Nephron progenitor cell (in vitro differentiated cells): Measurements from ENCODE around the gene ADIPOR2.
A peak's percentile ranks its signal among the peaks of the same experiment; 100 is the strongest.

Experiments
- DNase-seq: peaks from one replicate; pipeline ENCODE4 v3.0.0; 2021
- H3K27ac Mint-ChIP-seq: 2 replicates; pipeline ENCODE4 v1.8.0; 2021; ENCODE audit warnings: mild to moderate bottlenecking, moderate library complexity, mixed read lengths
- H3K27me3 Mint-ChIP-seq: 2 replicates; pipeline ENCODE4 v1.8.0; 2021; ENCODE audit warnings: mild to moderate bottlenecking, low read depth, mixed read lengths; ENCODE audit not compliant: poor library complexity
- H3K36me3 Mint-ChIP-seq: 2 replicates; pipeline ENCODE4 v1.8.0; 2021; ENCODE audit warnings: low read depth, mixed read lengths
- H3K4me1 Mint-ChIP-seq: 2 replicates; pipeline ENCODE4 v1.8.0; 2021; ENCODE audit warnings: mixed read lengths
- H3K4me3 Mint-ChIP-seq: 2 replicates; pipeline ENCODE4 v1.8.0; 2021; ENCODE audit warnings: mild to moderate bottlenecking, moderate library complexity, mixed read lengths
- H3K9me3 Mint-ChIP-seq: 2 replicates; pipeline ENCODE4 v1.8.0; 2021; ENCODE audit warnings: mild to moderate bottlenecking, moderate library complexity, mixed read lengths
- TF ChIP-seq, protein P1 (sequence below): fragments of 200-600 bp; sonication (generic); IDR thresholded peaks from 2 replicates; pipeline ENCODE4 v1.5.0; 2021; ENCODE audit warnings: antibody characterized with exemption

ADIPOR2 gene

DNA sequence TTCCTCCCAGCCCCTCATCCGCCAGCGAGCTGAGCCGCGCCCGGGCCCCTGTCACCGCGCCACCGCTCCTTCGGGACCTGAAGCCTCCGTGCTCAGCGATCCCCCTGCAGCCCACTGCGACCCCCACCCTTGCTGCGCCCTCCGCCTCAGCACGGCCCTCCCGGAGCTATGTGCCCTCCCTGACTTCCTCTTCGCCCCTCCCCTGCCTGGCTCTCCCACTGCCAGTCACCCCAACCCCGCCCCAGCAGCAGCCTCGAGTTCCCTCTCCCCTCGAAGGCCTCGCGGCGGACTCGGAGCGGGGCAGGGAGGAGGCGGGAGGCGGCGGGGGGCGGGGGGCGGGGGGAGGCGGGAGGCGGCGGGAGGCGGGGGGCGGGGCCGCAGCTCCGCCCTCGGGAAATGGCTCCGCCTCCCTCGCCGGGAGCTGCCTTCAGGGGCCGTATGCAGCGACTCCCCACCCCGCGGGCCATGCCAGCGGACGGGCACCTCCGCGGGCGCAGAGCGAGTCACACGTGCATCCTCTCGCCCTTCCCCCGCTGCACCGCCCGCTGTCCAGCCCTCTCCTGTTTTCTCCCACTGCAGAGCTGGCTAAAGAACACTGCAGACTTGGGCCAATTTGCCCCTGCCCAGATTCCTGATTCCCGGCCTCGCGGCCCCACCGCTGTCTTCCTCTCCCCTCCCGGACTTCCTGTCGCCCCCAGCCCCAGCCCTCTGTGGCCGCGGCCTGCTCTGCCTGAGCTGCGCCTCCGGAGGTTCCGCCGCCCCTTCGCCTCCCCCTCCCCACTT lies 29.1 kb upstream of the ADIPOR2 start:
- H3K9me3 Mint-ChIP-seq: peaks cover 4% of the 10 kb centered on the region
- no peaks in the 10 kb centered on the region for H3K36me3 Mint-ChIP-seq
- H3K27me3 Mint-ChIP-seq: peaks cover 18% of the 10 kb centered on the region
- peak overlapping the region; percentile 78 for H3K4me3 Mint-ChIP-seq
- TF ChIP-seq, protein P1, sequence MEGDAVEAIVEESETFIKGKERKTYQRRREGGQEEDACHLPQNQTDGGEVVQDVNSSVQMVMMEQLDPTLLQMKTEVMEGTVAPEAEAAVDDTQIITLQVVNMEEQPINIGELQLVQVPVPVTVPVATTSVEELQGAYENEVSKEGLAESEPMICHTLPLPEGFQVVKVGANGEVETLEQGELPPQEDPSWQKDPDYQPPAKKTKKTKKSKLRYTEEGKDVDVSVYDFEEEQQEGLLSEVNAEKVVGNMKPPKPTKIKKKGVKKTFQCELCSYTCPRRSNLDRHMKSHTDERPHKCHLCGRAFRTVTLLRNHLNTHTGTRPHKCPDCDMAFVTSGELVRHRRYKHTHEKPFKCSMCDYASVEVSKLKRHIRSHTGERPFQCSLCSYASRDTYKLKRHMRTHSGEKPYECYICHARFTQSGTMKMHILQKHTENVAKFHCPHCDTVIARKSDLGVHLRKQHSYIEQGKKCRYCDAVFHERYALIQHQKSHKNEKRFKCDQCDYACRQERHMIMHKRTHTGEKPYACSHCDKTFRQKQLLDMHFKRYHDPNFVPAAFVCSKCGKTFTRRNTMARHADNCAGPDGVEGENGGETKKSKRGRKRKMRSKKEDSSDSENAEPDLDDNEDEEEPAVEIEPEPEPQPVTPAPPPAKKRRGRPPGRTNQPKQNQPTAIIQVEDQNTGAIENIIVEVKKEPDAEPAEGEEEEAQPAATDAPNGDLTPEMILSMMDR: no peak
- H3K4me1 Mint-ChIP-seq: peaks cover 31% of the 10 kb centered on the region
- peak; percentile 84 for DNase-seq
- peak overlapping the region; percentile 29 for H3K27ac Mint-ChIP-seq

GRCh38 chr12:1662761-1663439 lies 28.0 kb upstream of the ADIPOR2 start:
- H3K4me3 Mint-ChIP-seq: peak overlapping the region; percentile 72
- peaks cover 18% of the 10 kb centered on the region for H3K27me3 Mint-ChIP-seq
- peaks cover 4% of the 10 kb centered on the region for H3K9me3 Mint-ChIP-seq
- peaks cover 43% of the 10 kb centered on the region for H3K4me1 Mint-ChIP-seq
- no peaks in the 10 kb centered on the region for H3K36me3 Mint-ChIP-seq
- no peak overlapping the region for H3K27ac Mint-ChIP-seq
- peak; percentile 66 for DNase-seq
- TF ChIP-seq, protein P1: peak; percentile 41

GRCh38 chr12:1663440-1664132 lies 27.3 kb upstream of the ADIPOR2 start:
- Mint-ChIP-seq H3K4me3 (no peak overlapping the region), H3K27ac (no peak overlapping the region), H3K4me1 (peaks cover 50% of the 10 kb centered on the region), H3K36me3 (no peaks in the 10 kb centered on the region), H3K27me3 (peaks cover 15% of the 10 kb centered on the region), H3K9me3 (peaks cover 4% of the 10 kb centered on the region)
- no peak for DNase-seq
- TF ChIP-seq, protein P1: no peak

GRCh38 chr12:1665366-1665765 lies 25.5 kb upstream of the ADIPOR2 start:
- DNase-seq: no peak
- Mint-ChIP-seq H3K27ac (no peak overlapping the region), H3K4me1 (peaks cover 62% of the 10 kb centered on the region), H3K27me3 (peaks cover 11% of the 10 kb centered on the region), H3K4me3 (no peak overlapping the region), H3K36me3 (no peaks in the 10 kb centered on the region), H3K9me3 (peaks cover 4% of the 10 kb centered on the region)
- TF ChIP-seq, protein P1: no peak

DNA sequence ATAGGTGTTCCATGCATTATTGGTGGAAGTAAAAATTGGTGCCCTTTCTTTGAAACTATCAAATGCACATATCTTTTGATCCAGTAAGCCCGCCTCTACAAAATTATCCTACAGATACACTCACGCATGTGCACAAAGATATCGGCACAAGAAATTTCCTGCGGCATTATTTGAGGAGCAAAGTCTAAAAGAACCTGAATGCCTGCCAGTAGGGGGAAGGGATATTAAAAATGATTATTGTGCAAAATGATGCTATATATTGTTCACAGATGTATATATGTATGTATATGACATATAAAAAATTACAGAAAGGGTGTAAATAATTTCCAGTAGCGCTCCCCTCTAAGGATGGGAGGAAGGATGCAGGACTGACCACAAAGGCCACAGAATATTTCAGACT lies 24.7 kb upstream of the ADIPOR2 start:
- Mint-ChIP-seq H3K9me3 (peaks cover 4% of the 10 kb centered on the region), H3K27ac (peak overlapping the region; percentile 91), H3K4me1 (peaks cover 66% of the 10 kb centered on the region), H3K4me3 (no peak overlapping the region), H3K27me3 (peaks cover 11% of the 10 kb centered on the region), H3K36me3 (no peaks in the 10 kb centered on the region)
- TF ChIP-seq, protein P1: no peak
- no peak for DNase-seq
